SK-N-SH (cell line): ENCODE data around the gene MB21D2. TPM values are rescaled to one million over a fixed set of nuclear protein-coding genes. Genes with fewer than 3 reads are reported as not detected.

Source experiments
- CTCF ChIA-PET: fragments of 300-600, 350-600 bp; formaldehyde crosslinking; extraction: SDS; loops from one replicate; lab custom pipeline; 2021; lab: Yijun Ruan, JAX
- POLR2A ChIA-PET: fragments of 350-600 bp; sonication (Branson Sonifier 250); formaldehyde crosslinking; extraction: SDS; loops from one replicate; lab custom pipeline; 2020; ENCODE audit warnings: antibody characterized with exemption, inconsistent platforms; lab: Yijun Ruan, JAX
- DNase-seq: peaks from one replicate; pipeline ENCODE4 v3.0.0; 2012
- H2AFZ ChIP-seq: fragments of 200-600 bp; sonication (generic); 2 replicates; pipeline ENCODE4 v1.8.1; 2016; ENCODE audit warnings: antibody characterized with exemption, mild to moderate bottlenecking, low read depth
- H3F3A ChIP-seq: fragments of 200-600 bp; sonication (generic); replicated peaks from 2 replicates; pipeline ENCODE3; 2016; ENCODE audit warnings: antibody characterized with exemption, mild to moderate bottlenecking; ENCODE audit not compliant: insufficient read depth
- H3K27ac ChIP-seq, 2 experiments: fragments of 200-500 bp in 1 of 2; fragments of 200-600 bp in 1 of 2; sonication (Bioruptor generic) in 1 of 2; sonication (generic), shearing (Covaris generic) in 1 of 2; 2 replicates each; pipeline versions ENCODE4 v1.5.1 to v1.6.1; 2014 to 2016; ENCODE audit warnings: low read depth in 2 of 2, inconsistent platforms in 1 of 2, low read length in 1 of 2, mild to moderate bottlenecking in 1 of 2, mixed read lengths in 1 of 2
- H3K27me3 ChIP-seq: fragments of 200-600 bp; sonication (generic), shearing (Covaris generic); 2 replicates; pipeline ENCODE4 v1.6.1; 2016; ENCODE audit warnings: mixed run types; ENCODE audit not compliant: insufficient read depth
- H3K36me3 ChIP-seq, 2 experiments: fragments of 200-500 bp in 1 of 2; fragments of 200-600 bp in 1 of 2; sonication (Bioruptor generic) in 1 of 2; sonication (generic) in 1 of 2; replicated peaks in 1 of 2; 2 replicates each; pipeline versions ENCODE3 to v1.5.1; 2014 to 2016; ENCODE audit warnings: low read length in 1 of 2, mild to moderate bottlenecking in 1 of 2; ENCODE audit not compliant: insufficient read depth in 2 of 2, control insufficient read depth in 1 of 2
- H3K4me1 ChIP-seq, 2 experiments: fragments of 200-500 bp in 1 of 2; fragments of 200-600 bp in 1 of 2; sonication (Bioruptor generic) in 1 of 2; sonication (generic), shearing (Covaris generic) in 1 of 2; 2 replicates each; pipeline versions ENCODE4 v1.5.1 to v1.6.1; 2014 to 2016; ENCODE audit warnings: low read depth in 1 of 2, low read length in 1 of 2, mixed run types in 1 of 2; ENCODE audit not compliant: insufficient read depth in 2 of 2, control insufficient read depth in 1 of 2
- H3K4me2 ChIP-seq: fragments of 200-600 bp; sonication (generic), shearing (Covaris generic); 2 replicates; pipeline ENCODE4 v1.6.1; 2017; ENCODE audit warnings: mixed run types
- H3K4me3 ChIP-seq, 2 experiments: fragments of 200-500 bp in 1 of 2; fragments of 200-600 bp in 1 of 2; sonication (Bioruptor generic) in 1 of 2; sonication (generic), shearing (Covaris generic) in 1 of 2; 2 replicates each; pipeline versions ENCODE4 v1.5.1 to v1.8.1; 2014 to 2016; ENCODE audit warnings: low read depth in 2 of 2, inconsistent platforms in 1 of 2, low read length in 1 of 2, mild to moderate bottlenecking in 1 of 2, mixed read lengths in 1 of 2, moderate library complexity in 1 of 2
- H3K79me2 ChIP-seq: fragments of 200-600 bp; sonication (generic); 2 replicates; pipeline ENCODE4 v1.8.1; 2017; ENCODE audit warnings: mild to moderate bottlenecking; ENCODE audit not compliant: insufficient read depth
- H3K9ac ChIP-seq: fragments of 200-600 bp; sonication (generic); 2 replicates; pipeline ENCODE4 v1.6.1; 2017; ENCODE audit warnings: mixed run types
- H3K9me2 ChIP-seq: fragments of 200-600 bp; sonication (generic); 2 replicates; pipeline ENCODE4 v1.6.1; 2017; ENCODE audit warnings: mixed run types
- H3K9me3 ChIP-seq: fragments of 200-600 bp; sonication (generic); 2 replicates; pipeline ENCODE4 v1.6.1; 2017; ENCODE audit warnings: mixed run types, mild to moderate bottlenecking, moderate library complexity
- H4K20me1 ChIP-seq: fragments of 200-600 bp; sonication (generic); 2 replicates; pipeline ENCODE4 v1.6.1; 2017; ENCODE audit warnings: mild to moderate bottlenecking, mixed run types; ENCODE audit not compliant: insufficient read depth
- CHD2 ChIP-seq: fragments of 150-350 bp; IDR thresholded peaks from 2 replicates; pipeline ENCODE4 v1.6.1; 2018; ENCODE audit warnings: low read length; ENCODE audit not compliant: partially characterized antibody
- ELF1 ChIP-seq: IDR thresholded peaks from 2 replicates; pipeline ENCODE4 v1.4.0; 2012
- FOSL2 ChIP-seq: IDR thresholded peaks from 2 replicates; pipeline ENCODE4 v1.4.0; 2012; ENCODE audit warnings: low read depth, mild to moderate bottlenecking, moderate library complexity, borderline replicate concordance
- GABPA ChIP-seq: IDR thresholded peaks from 2 replicates; pipeline ENCODE4 v1.4.0; 2012; ENCODE audit warnings: low read depth, mild to moderate bottlenecking
- GATA2 ChIP-seq: sonication (generic); formaldehyde crosslinking; IDR thresholded peaks from 2 replicates; pipeline ENCODE4 v1.5.0; 2020; ENCODE audit warnings: mild to moderate bottlenecking, missing genetic modification reagents
- MEF2A ChIP-seq: IDR thresholded peaks from 2 replicates; pipeline ENCODE4 v1.4.0; 2012; ENCODE audit warnings: low read depth, borderline replicate concordance
- MXI1 ChIP-seq: IDR thresholded peaks from 2 replicates; pipeline ENCODE4 v1.6.1; 2012; ENCODE audit warnings: mild to moderate bottlenecking, low read depth, low read length, improper control_type of control experiment
- RAD21 ChIP-seq: IDR thresholded peaks from 2 replicates; pipeline ENCODE4 v1.6.1; 2012; ENCODE audit warnings: mild to moderate bottlenecking, low read length
- RFX5 ChIP-seq: IDR thresholded peaks from 2 replicates; pipeline ENCODE4 v1.6.1; 2012; ENCODE audit warnings: mild to moderate bottlenecking, improper control_type of control experiment, low read length
- RXRA ChIP-seq: IDR thresholded peaks from 2 replicates; pipeline ENCODE4 v1.4.0; 2012; ENCODE audit warnings: low read depth, mild to moderate bottlenecking, borderline replicate concordance
- SIN3A ChIP-seq: IDR thresholded peaks from 2 replicates; pipeline ENCODE4 v1.6.1; 2012; ENCODE audit warnings: low read depth, mild to moderate bottlenecking, low read length, moderate library complexity, borderline replicate concordance
- TAF1 ChIP-seq: IDR thresholded peaks from 2 replicates; pipeline ENCODE4 v1.6.1; 2012; ENCODE audit warnings: low read depth, mild to moderate bottlenecking, low read length, moderate library complexity, borderline replicate concordance
- TCF12 ChIP-seq: IDR thresholded peaks from 2 replicates; pipeline ENCODE4 v1.4.0; 2012
- WGBS: methylation state at CpG from one replicate; pipeline ENCODE4 v1.1.6; 2017; ENCODE audit warnings: low lambda C conversion rate; 5-methylcytosine and 5-hydroxymethylcytosine counted together
- polyA plus RNA-seq, 3 experiments: library from polyadenylated mRNA; depleted of rRNA; stranded (reverse); fragments of >200 nt; gene quantifications; 2 replicates each; pipeline ENCODE4 v1.2.3, GENCODE V29; 2012
- TF ChIP-seq, protein P1 (sequence below): fragments of 150-350 bp; IDR thresholded peaks from 2 replicates; pipeline ENCODE4 v1.6.1; 2017; ENCODE audit warnings: antibody characterized with exemption, low read length, low read depth, borderline replicate concordance
- TF ChIP-seq, protein P2 (sequence below): fragments of 200-600 bp; sonication (generic); IDR thresholded peaks from 2 replicates; pipeline ENCODE4 v1.6.1; 2017; ENCODE audit warnings: antibody characterized with exemption, mild to moderate bottlenecking, moderate library complexity
- TF ChIP-seq, protein P3 (sequence below): IDR thresholded peaks from 2 replicates; pipeline ENCODE4 v1.4.0; 2012; ENCODE audit warnings: low read depth, borderline replicate concordance
- TF ChIP-seq, protein P4 (sequence below): IDR thresholded peaks from 2 replicates; pipeline ENCODE4 v1.6.1; 2012; ENCODE audit warnings: mild to moderate bottlenecking, low read depth, low read length, moderate library complexity

MB21D2 gene
- polyA plus RNA-seq, 1 of the 3 experiments (the other 2 are of a cell fraction), result 12.7 TPM

DNA sequence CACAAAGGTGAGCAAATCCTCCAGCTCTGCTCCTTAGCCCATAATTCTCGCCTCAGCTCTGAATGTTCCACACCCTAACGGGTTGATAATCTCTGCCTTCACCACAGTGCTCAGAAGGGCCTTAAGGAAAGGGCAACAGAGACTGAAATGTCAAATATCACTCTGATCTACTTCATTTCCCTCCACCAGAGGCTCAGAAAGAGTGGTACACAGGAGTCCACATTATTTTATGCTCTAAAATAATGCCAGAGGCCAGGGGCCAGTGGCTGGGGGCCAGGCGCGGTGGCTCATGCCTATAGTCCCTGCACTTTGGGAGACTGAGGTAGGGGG, 72.2 kb downstream of the MB21D2 start:
- H3K27me3 ChIP-seq, result no peaks in the 10 kb centered on the region
- H3F3A ChIP-seq, result no peaks in the 10 kb centered on the region
- no peak overlapping the region for H3K27ac ChIP-seq
- H3K9ac ChIP-seq, result no peak overlapping the region
- peaks cover 86% of the 10 kb centered on the region; the same call in 1 of the 2 replicates for H3K79me2 ChIP-seq
- 95% methylated on average over 4 of the region's 4 CpGs for WGBS
- H3K9me2 ChIP-seq, result no peaks in the 10 kb centered on the region
- H3K9me3 ChIP-seq, result no peaks in the 10 kb centered on the region
- no peak overlapping the region for H3K4me2 ChIP-seq
- H2AFZ ChIP-seq, result no peak overlapping the region
- H3K36me3 ChIP-seq, result no peaks in the 10 kb centered on the region
- CTCF ChIA-PET, result no interaction called here
- TF ChIP-seq FOSL2, result no peak
- no peak for TF ChIP-seq GABPA
- peaks cover 56% of the 10 kb centered on the region for H4K20me1 ChIP-seq
- DNase-seq, result no peak
- peaks cover 0 to 16% of the 10 kb centered on the region in 2 experiments for H3K4me1 ChIP-seq
- POLR2A ChIA-PET, result no interaction called here
- no peak overlapping the region for H3K4me3 ChIP-seq

DNA sequence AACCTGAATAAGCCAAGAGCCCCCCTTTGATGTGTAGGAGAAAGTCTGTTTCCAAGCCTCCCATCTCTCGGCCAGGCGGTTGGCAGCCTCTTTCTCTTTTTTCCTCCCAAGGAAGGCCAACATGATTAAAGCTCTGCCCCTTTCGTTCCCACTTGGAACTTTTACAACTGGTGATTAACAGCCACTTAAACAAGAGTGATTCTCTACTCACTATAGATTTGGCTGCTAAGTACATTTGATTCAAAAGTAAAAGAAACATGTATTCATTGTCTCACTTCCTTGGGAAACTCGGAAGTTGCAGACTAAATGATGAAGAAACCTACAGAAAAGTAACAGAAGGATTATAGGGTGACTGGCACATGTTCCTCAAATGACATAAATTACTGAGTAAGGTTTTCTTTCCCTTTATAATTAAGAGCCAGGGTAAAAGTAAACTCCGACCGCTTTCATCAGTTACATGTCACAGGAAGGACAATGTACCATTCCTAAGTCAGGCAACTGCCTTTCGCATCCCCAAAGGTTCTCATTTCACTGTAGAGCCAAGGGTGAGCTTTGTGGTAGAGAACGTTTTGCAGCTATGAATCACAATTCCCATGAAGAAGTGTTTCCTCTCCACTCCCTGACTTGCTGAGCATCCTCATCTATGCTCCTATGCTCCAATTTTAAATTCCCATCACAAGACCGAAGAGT, 72.7 kb downstream of the MB21D2 start:
- no peaks in the 10 kb centered on the region for H3K9me2 ChIP-seq
- WGBS, result 85% methylated on average over 9 of the region's 9 CpGs
- H3K4me1 ChIP-seq, result peaks cover 0 to 14% of the 10 kb centered on the region in 2 experiments; a peak in 3 of 4 replicates
- POLR2A ChIA-PET, result no interaction called here
- H3K27me3 ChIP-seq, result no peaks in the 10 kb centered on the region
- DNase-seq, result no peak
- no peaks in the 10 kb centered on the region for H3F3A ChIP-seq
- H3K27ac ChIP-seq, result no peak overlapping the region
- no peak overlapping the region for H3K9ac ChIP-seq
- CTCF ChIA-PET, result no interaction called here
- H3K9me3 ChIP-seq, result no peaks in the 10 kb centered on the region
- peaks cover 51% of the 10 kb centered on the region for H4K20me1 ChIP-seq
- no peak overlapping the region for H3K4me2 ChIP-seq
- H3K36me3 ChIP-seq, result no peaks in the 10 kb centered on the region
- H3K79me2 ChIP-seq, result peaks cover 83% of the 10 kb centered on the region; the same call in 1 of the 2 replicates
- no peak overlapping the region for H2AFZ ChIP-seq
- no peak overlapping the region for H3K4me3 ChIP-seq
- TF ChIP-seq RAD21, result no peak
- TF ChIP-seq, protein P1, sequence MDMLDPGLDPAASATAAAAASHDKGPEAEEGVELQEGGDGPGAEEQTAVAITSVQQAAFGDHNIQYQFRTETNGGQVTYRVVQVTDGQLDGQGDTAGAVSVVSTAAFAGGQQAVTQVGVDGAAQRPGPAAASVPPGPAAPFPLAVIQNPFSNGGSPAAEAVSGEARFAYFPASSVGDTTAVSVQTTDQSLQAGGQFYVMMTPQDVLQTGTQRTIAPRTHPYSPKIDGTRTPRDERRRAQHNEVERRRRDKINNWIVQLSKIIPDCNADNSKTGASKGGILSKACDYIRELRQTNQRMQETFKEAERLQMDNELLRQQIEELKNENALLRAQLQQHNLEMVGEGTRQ, result no peak
- TF ChIP-seq MXI1, result no peak
- no peak for TF ChIP-seq SIN3A
- no peak for TF ChIP-seq MEF2A
- no peak for TF ChIP-seq TCF12
- TF ChIP-seq TAF1, result no peak
- TF ChIP-seq, protein P2, sequence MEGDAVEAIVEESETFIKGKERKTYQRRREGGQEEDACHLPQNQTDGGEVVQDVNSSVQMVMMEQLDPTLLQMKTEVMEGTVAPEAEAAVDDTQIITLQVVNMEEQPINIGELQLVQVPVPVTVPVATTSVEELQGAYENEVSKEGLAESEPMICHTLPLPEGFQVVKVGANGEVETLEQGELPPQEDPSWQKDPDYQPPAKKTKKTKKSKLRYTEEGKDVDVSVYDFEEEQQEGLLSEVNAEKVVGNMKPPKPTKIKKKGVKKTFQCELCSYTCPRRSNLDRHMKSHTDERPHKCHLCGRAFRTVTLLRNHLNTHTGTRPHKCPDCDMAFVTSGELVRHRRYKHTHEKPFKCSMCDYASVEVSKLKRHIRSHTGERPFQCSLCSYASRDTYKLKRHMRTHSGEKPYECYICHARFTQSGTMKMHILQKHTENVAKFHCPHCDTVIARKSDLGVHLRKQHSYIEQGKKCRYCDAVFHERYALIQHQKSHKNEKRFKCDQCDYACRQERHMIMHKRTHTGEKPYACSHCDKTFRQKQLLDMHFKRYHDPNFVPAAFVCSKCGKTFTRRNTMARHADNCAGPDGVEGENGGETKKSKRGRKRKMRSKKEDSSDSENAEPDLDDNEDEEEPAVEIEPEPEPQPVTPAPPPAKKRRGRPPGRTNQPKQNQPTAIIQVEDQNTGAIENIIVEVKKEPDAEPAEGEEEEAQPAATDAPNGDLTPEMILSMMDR, result no peak
- no peak for TF ChIP-seq FOSL2
- no peak for TF ChIP-seq ELF1
- no peak for TF ChIP-seq RFX5
- no peak for TF ChIP-seq RXRA
- no peak for TF ChIP-seq CHD2
- TF ChIP-seq, protein P3, sequence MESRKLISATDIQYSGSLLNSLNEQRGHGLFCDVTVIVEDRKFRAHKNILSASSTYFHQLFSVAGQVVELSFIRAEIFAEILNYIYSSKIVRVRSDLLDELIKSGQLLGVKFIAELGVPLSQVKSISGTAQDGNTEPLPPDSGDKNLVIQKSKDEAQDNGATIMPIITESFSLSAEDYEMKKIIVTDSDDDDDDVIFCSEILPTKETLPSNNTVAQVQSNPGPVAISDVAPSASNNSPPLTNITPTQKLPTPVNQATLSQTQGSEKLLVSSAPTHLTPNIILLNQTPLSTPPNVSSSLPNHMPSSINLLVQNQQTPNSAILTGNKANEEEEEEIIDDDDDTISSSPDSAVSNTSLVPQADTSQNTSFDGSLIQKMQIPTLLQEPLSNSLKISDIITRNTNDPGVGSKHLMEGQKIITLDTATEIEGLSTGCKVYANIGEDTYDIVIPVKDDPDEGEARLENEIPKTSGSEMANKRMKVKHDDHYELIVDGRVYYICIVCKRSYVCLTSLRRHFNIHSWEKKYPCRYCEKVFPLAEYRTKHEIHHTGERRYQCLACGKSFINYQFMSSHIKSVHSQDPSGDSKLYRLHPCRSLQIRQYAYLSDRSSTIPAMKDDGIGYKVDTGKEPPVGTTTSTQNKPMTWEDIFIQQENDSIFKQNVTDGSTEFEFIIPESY, result no peak
- TF ChIP-seq GATA2, result no peak
- no peak for TF ChIP-seq GABPA
- TF ChIP-seq, protein P4, sequence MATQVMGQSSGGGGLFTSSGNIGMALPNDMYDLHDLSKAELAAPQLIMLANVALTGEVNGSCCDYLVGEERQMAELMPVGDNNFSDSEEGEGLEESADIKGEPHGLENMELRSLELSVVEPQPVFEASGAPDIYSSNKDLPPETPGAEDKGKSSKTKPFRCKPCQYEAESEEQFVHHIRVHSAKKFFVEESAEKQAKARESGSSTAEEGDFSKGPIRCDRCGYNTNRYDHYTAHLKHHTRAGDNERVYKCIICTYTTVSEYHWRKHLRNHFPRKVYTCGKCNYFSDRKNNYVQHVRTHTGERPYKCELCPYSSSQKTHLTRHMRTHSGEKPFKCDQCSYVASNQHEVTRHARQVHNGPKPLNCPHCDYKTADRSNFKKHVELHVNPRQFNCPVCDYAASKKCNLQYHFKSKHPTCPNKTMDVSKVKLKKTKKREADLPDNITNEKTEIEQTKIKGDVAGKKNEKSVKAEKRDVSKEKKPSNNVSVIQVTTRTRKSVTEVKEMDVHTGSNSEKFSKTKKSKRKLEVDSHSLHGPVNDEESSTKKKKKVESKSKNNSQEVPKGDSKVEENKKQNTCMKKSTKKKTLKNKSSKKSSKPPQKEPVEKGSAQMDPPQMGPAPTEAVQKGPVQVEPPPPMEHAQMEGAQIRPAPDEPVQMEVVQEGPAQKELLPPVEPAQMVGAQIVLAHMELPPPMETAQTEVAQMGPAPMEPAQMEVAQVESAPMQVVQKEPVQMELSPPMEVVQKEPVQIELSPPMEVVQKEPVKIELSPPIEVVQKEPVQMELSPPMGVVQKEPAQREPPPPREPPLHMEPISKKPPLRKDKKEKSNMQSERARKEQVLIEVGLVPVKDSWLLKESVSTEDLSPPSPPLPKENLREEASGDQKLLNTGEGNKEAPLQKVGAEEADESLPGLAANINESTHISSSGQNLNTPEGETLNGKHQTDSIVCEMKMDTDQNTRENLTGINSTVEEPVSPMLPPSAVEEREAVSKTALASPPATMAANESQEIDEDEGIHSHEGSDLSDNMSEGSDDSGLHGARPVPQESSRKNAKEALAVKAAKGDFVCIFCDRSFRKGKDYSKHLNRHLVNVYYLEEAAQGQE, result no peak
